HepG2 (cell line): ENCODE data around the gene CALD1. TPM values are rescaled to one million over a fixed set of nuclear protein-coding genes. Genes with fewer than 3 reads are reported as not detected.

Experiments used
- ATM ChIP-seq: fragments of 450-650 bp; IDR thresholded peaks from 2 replicates; pipeline ENCODE4 v1.7.1; 2017; ENCODE audit warnings: mild to moderate bottlenecking, borderline replicate concordance
- CCAR2 ChIP-seq: fragments of 200-400 bp; formaldehyde crosslinking; optimal IDR thresholded peaks from 2 replicates; pipeline ENCODE3; 2018; ENCODE audit warnings: low read depth, mild to moderate bottlenecking, low read length, moderate library complexity
- EEA1 ChIP-seq: sonication (generic); formaldehyde crosslinking; IDR thresholded peaks from 2 replicates; pipeline ENCODE4 v1.5.1; 2020; ENCODE audit warnings: mild to moderate bottlenecking, missing genetic modification reagents, borderline replicate concordance
- FOXM1 ChIP-seq: sonication (generic); formaldehyde crosslinking; IDR thresholded peaks from 2 replicates; pipeline ENCODE4 v1.5.0; 2020; ENCODE audit warnings: missing genetic modification reagents
- ISL2 ChIP-seq: sonication (generic); formaldehyde crosslinking; IDR thresholded peaks from 2 replicates; pipeline ENCODE4 v1.5.0; 2020; ENCODE audit warnings: missing genetic modification reagents
- KAT8 ChIP-seq: IDR thresholded peaks from 2 replicates; pipeline ENCODE4 v1.6.1; 2016; ENCODE audit warnings: missing genetic modification reagents, missing compliant biosample characterization
- KDM2A ChIP-seq: sonication (generic); formaldehyde crosslinking; IDR thresholded peaks from 2 replicates; pipeline ENCODE4 v1.4.0; 2020; ENCODE audit warnings: low read depth, missing genetic modification reagents, borderline replicate concordance
- NCOR1 ChIP-seq: fragments of 200-600 bp; sonication (generic); IDR thresholded peaks from 2 replicates; pipeline ENCODE4 v1.7.0; 2017; ENCODE audit warnings: antibody characterized with exemption, low read length, borderline replicate concordance
- NKX3-1 ChIP-seq: sonication (generic); formaldehyde crosslinking; IDR thresholded peaks from 2 replicates; pipeline ENCODE4 v1.5.0; 2020; ENCODE audit warnings: missing genetic modification reagents
- NR2F2 ChIP-seq: IDR thresholded peaks from 2 replicates; pipeline ENCODE4 v1.6.1; 2012; ENCODE audit warnings: low read depth, inconsistent platforms, borderline replicate concordance
- RAD21 ChIP-seq: fragments of 450-650 bp; formaldehyde crosslinking; IDR thresholded peaks from 2 replicates; pipeline ENCODE4 v1.5.0; 2020; ENCODE audit warnings: mild to moderate bottlenecking
- SAP130 ChIP-seq: IDR thresholded peaks from 2 replicates; pipeline ENCODE4 v1.6.1; 2016; ENCODE audit warnings: low read depth
- ZNF17 ChIP-seq: sonication (generic); formaldehyde crosslinking; IDR thresholded peaks from 2 replicates; pipeline ENCODE4 v1.5.0; 2020; ENCODE audit warnings: mild to moderate bottlenecking, missing genetic modification reagents
- ZNF3 ChIP-seq: IDR thresholded peaks from 2 replicates; pipeline ENCODE4 v1.7.0; 2017; ENCODE audit warnings: inconsistent platforms
- ZNF496 ChIP-seq: sonication (generic); formaldehyde crosslinking; IDR thresholded peaks from 2 replicates; pipeline ENCODE4 v1.8.1; 2023; ENCODE audit warnings: mild to moderate bottlenecking, moderate library complexity, missing genetic modification reagents; ENCODE audit not compliant: insufficient replicate concordance
- ZNF605 ChIP-seq: sonication (generic); formaldehyde crosslinking; IDR thresholded peaks from 2 replicates; pipeline ENCODE4 v1.8.0; 2022; ENCODE audit warnings: mild to moderate bottlenecking, missing genetic modification reagents
- polyA plus RNA-seq, 8 experiments: library from polyadenylated mRNA; depleted of rRNA in 3 of 8; stranded (reverse) in 7 of 8; unstranded in 1 of 8; fragments of >200 nt; fragmentation: Illumina TruSeq in 4 of 8; extraction: Trizol in 4 of 8; gene quantifications; 2 replicates each; pipeline versions ENCODE4 v1.2.1 to v1.2.3, GENCODE V29; 2011 to 2016; ENCODE audit warnings: low read depth in 4 of 8, missing spikeins in 1 of 8, mixed read lengths in 1 of 8; ENCODE audit not compliant: insufficient read depth in 1 of 8
- total RNA-seq, 5 experiments: library from RNA; depleted of rRNA; stranded (reverse); fragments of >200 nt; fragmentation: Illumina TruSeq; extraction: Trizol; gene quantifications; 2 replicates each; pipeline ENCODE4 v1.2.3, GENCODE V29; 2016; ENCODE audit warnings: low read depth in 1 of 5
- TF ChIP-seq, protein P1 (sequence below): sonication (generic); formaldehyde crosslinking; IDR thresholded peaks from 2 replicates; pipeline ENCODE4 v1.4.0; 2020; ENCODE audit warnings: missing genetic modification reagents
- TF ChIP-seq, protein P2 (sequence below): IDR thresholded peaks from 2 replicates; pipeline ENCODE4 v1.6.1; 2018; ENCODE audit warnings: missing genetic modification reagents, mild to moderate bottlenecking, missing compliant biosample characterization
- TF ChIP-seq, protein P3 (sequence below): IDR thresholded peaks from 2 replicates; pipeline ENCODE4 v1.6.1; 2016; ENCODE audit warnings: low read depth
- TF ChIP-seq, protein P4 (sequence below): IDR thresholded peaks from 2 replicates; pipeline ENCODE4 v1.6.1; 2016

Gene CALD1
- total and polyA plus RNA-seq, 2 of the 13 experiments (the other 11 are each of a cell fraction or from before 2014, with no cell fraction given), result 53.0 to 112 TPM

DNA sequence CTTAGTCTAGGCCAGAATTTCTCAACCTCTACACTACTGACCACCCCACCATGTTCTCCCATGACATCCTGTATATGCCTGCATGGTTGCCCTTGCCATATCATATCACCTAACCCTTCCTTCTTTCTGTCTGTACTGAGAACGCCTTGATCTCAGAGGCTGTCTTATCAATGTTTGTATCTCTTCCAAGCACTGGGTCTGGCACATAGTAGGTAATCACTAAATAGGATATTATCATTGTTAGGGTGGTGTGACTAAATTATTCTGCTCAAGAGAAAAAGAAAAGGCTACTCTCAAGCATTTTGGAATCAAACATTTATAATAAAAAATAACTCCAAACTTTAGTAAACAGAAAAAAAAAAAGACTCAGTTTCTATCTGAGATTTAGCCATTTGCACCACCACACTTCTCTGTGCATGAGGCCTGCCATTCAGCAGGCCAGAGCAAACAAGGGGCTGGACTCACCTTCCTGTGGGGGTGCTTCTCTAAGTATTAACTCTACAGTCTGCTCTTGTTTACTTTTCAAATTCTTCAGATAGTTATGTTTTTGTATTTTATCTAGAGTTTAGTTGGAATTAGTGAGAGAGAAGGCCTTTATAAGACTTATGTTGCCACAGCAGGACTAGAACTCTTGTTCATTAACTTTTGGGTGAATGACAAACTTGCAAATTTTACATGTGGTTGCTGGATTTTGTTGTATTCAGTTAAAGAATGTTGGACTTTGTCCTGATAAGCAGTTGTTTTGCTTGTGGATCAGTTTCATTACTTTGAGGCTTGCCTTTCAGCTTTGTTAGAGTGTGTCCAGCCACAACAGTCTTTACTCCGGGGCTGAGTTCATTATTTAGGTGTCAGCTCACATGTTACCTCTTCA, 212.3 kb downstream of the CALD1 start (continued):
- TF ChIP-seq ISL2 (CRISPR knock-in tag) (peak; percentile 83), EEA1 (CRISPR knock-in tag) (no peak), ATM (no peak), KAT8 (CRISPR knock-in tag) (peak; percentile 70), ZNF3 (peak; percentile 24; the same call in 1 of the 2 replicates), NCOR1 (peak; percentile 96), ZNF17 (CRISPR knock-in tag) (no peak), NR2F2 (peak; percentile 75), ZNF605 (CRISPR knock-in tag) (0 out of 2 replicates have a peak, but pooled peaks have one; percentile 52), SAP130 (CRISPR knock-in tag) (peak; percentile 70), ZNF496 (CRISPR knock-in tag) (no peak), FOXM1 (CRISPR knock-in tag) (no peak), KDM2A (0 out of 2 replicates have a peak, but pooled peaks have one; percentile 36), NKX3-1 (no peak), CCAR2 (no peak), RAD21 (CRISPR knock-in tag) (peak; percentile 8; the same call in 1 of the 2 replicates)
- TF ChIP-seq, protein P1, sequence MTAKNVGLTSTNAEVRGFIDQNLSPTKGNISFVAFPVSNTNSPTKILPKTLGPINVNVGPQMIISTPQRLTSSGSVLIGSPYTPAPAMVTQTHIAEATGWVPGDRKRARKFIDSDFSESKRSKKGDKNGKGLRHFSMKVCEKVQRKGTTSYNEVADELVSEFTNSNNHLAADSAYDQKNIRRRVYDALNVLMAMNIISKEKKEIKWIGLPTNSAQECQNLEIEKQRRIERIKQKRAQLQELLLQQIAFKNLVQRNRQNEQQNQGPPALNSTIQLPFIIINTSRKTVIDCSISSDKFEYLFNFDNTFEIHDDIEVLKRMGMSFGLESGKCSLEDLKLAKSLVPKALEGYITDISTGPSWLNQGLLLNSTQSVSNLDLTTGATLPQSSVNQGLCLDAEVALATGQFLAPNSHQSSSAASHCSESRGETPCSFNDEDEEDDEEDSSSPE (CRISPR knock-in tag), result peak; percentile 39; the same call in 1 of the 2 replicates
- TF ChIP-seq, protein P2, sequence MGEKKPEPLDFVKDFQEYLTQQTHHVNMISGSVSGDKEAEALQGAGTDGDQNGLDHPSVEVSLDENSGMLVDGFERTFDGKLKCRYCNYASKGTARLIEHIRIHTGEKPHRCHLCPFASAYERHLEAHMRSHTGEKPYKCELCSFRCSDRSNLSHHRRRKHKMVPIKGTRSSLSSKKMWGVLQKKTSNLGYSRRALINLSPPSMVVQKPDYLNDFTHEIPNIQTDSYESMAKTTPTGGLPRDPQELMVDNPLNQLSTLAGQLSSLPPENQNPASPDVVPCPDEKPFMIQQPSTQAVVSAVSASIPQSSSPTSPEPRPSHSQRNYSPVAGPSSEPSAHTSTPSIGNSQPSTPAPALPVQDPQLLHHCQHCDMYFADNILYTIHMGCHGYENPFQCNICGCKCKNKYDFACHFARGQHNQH (CRISPR knock-in tag), result peak; percentile 71
- TF ChIP-seq, protein P3, sequence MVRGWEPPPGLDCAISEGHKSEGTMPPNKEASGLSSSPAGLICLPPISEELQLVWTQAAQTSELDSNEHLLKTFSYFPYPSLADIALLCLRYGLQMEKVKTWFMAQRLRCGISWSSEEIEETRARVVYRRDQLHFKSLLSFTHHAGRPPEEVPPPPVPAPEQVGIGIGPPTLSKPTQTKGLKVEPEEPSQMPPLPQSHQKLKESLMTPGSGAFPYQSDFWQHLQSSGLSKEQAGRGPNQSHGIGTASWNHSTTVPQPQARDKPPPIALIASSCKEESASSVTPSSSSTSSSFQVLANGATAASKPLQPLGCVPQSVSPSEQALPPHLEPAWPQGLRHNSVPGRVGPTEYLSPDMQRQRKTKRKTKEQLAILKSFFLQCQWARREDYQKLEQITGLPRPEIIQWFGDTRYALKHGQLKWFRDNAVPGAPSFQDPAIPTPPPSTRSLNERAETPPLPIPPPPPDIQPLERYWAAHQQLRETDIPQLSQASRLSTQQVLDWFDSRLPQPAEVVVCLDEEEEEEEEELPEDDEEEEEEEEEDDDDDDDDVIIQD (CRISPR knock-in tag), result peak; percentile 7; the same call in 1 of the 2 replicates
- TF ChIP-seq, protein P4, sequence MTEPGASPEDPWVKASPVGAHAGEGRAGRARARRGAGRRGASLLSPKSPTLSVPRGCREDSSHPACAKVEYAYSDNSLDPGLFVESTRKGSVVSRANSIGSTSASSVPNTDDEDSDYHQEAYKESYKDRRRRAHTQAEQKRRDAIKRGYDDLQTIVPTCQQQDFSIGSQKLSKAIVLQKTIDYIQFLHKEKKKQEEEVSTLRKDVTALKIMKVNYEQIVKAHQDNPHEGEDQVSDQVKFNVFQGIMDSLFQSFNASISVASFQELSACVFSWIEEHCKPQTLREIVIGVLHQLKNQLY (CRISPR knock-in tag), result peak; percentile 47
